KMS-11 (cell line): ENCODE measurements around the gene ELMOD1.

Source experiments
- H2AFZ ChIP-seq: fragments of 200-600 bp; sonication (generic); 2 replicates; pipeline ENCODE4 v1.6.1; 2016; ENCODE audit warnings: antibody characterized with exemption, mixed run types, low read depth
- H3K27ac ChIP-seq: fragments of 200-600 bp; sonication (generic); 2 replicates; pipeline ENCODE4 v1.6.1; 2016; ENCODE audit warnings: mild to moderate bottlenecking, mixed run types
- H3K27me3 ChIP-seq: fragments of 200-600 bp; sonication (generic); 2 replicates; pipeline ENCODE4 v1.6.1; 2017; ENCODE audit warnings: mild to moderate bottlenecking, low read depth, mixed run types, moderate library complexity; ENCODE audit not compliant: insufficient read depth
- H3K36me3 ChIP-seq: fragments of 200-600 bp; sonication (generic); 2 replicates; pipeline ENCODE4 v1.6.1; 2017; ENCODE audit warnings: mild to moderate bottlenecking, mixed run types; ENCODE audit not compliant: insufficient read depth
- H3K4me1 ChIP-seq: fragments of 200-600 bp; sonication (generic); 2 replicates; pipeline ENCODE4 v1.6.1; 2016; ENCODE audit warnings: mild to moderate bottlenecking, low read depth, mixed run types; ENCODE audit not compliant: poor library complexity, severe bottlenecking
- H3K4me2 ChIP-seq: fragments of 200-600 bp; sonication (generic); 2 replicates; pipeline ENCODE4 v1.7.0; 2016; ENCODE audit warnings: mild to moderate bottlenecking, mixed run types
- H3K4me3 ChIP-seq: fragments of 200-600 bp; sonication (generic); IDR thresholded peaks from 2 replicates; pipeline ENCODE4 v1.6.1; 2017; ENCODE audit warnings: low read depth, low read length, mixed read lengths; ENCODE audit not compliant: insufficient read depth
- H3K79me2 ChIP-seq: fragments of 200-600 bp; sonication (generic); 2 replicates; pipeline ENCODE4 v1.6.1; 2016; ENCODE audit warnings: low read depth, mixed run types; ENCODE audit not compliant: insufficient read depth
- H3K9ac ChIP-seq: fragments of 200-600 bp; sonication (generic); 2 replicates; pipeline ENCODE4 v1.6.1; 2016; ENCODE audit warnings: mild to moderate bottlenecking, mixed run types
- H4K20me1 ChIP-seq: fragments of 200-600 bp; sonication (generic); 2 replicates; pipeline ENCODE4 v1.6.1; 2016; ENCODE audit warnings: mild to moderate bottlenecking, mixed run types; ENCODE audit not compliant: insufficient read depth
- TF ChIP-seq, protein P1 (sequence below): fragments of 200-600 bp; sonication (generic); conservative IDR thresholded peaks from 2 replicates; pipeline ENCODE4 v1.6.1; 2017; ENCODE audit warnings: low read depth, mild to moderate bottlenecking, antibody characterized with exemption, low read length, moderate library complexity, mixed read lengths

Gene ELMOD1

DNA sequence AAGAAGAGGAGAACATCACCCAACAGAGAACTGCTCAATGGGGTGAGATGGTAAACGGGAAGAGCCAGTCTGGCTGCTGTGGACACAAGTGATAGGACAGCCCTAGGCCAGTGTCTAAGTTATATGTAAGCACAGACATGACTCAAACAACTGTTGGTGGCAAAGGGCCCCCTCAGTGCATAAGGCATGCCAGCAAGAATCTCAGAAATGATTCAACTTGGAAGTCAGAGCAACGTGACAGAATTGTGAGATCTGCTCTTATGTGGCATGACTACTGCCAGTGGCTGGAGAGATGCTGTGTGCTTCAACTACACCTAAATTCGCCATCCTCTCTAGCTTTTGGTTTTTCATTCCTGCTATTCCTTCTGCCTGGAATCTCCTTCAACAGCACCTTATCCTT lies 113.5 kb downstream of the ELMOD1 start:
- Histone ChIP-seq H3K4me2 (no peak overlapping the region), H3K36me3 (no peaks in the 10 kb centered on the region), H3K27me3 (no peaks in the 10 kb centered on the region), H3K4me1 (no peaks in the 10 kb centered on the region), H2AFZ (no peak overlapping the region), H4K20me1 (no peaks in the 10 kb centered on the region), H3K4me3 (no peak overlapping the region), H3K27ac (no peak overlapping the region), H3K79me2 (no peaks in the 10 kb centered on the region), H3K9ac (no peak overlapping the region)
- TF ChIP-seq, protein P1, sequence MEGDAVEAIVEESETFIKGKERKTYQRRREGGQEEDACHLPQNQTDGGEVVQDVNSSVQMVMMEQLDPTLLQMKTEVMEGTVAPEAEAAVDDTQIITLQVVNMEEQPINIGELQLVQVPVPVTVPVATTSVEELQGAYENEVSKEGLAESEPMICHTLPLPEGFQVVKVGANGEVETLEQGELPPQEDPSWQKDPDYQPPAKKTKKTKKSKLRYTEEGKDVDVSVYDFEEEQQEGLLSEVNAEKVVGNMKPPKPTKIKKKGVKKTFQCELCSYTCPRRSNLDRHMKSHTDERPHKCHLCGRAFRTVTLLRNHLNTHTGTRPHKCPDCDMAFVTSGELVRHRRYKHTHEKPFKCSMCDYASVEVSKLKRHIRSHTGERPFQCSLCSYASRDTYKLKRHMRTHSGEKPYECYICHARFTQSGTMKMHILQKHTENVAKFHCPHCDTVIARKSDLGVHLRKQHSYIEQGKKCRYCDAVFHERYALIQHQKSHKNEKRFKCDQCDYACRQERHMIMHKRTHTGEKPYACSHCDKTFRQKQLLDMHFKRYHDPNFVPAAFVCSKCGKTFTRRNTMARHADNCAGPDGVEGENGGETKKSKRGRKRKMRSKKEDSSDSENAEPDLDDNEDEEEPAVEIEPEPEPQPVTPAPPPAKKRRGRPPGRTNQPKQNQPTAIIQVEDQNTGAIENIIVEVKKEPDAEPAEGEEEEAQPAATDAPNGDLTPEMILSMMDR, result no peak

DNA sequence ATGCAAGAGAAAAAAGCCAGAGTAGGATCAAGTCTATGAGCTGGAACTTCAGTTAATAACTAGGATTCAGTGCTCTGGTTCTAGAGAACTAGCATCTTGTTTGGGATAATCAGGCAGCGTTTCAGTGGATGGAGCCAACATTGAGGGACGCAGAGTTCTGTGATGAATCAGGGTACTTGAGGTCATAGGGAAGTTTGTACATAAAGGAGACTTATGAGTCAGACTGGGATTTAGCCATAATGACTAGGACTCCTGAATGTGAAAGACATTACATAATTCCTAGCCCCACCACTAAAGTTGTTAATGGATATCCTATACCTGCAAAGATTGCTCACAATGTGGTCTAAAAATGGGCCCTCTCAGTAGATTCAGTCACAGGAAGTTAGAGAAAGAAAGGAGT lies 114.1 kb downstream of the ELMOD1 start:
- Histone ChIP-seq H2AFZ (no peak overlapping the region), H4K20me1 (no peaks in the 10 kb centered on the region), H3K27ac (no peak overlapping the region), H3K4me2 (no peak overlapping the region), H3K4me3 (no peak overlapping the region), H3K9ac (no peak overlapping the region), H3K79me2 (no peaks in the 10 kb centered on the region), H3K27me3 (no peaks in the 10 kb centered on the region), H3K36me3 (no peaks in the 10 kb centered on the region), H3K4me1 (no peaks in the 10 kb centered on the region)
- TF ChIP-seq, protein P1, result no peak

DNA sequence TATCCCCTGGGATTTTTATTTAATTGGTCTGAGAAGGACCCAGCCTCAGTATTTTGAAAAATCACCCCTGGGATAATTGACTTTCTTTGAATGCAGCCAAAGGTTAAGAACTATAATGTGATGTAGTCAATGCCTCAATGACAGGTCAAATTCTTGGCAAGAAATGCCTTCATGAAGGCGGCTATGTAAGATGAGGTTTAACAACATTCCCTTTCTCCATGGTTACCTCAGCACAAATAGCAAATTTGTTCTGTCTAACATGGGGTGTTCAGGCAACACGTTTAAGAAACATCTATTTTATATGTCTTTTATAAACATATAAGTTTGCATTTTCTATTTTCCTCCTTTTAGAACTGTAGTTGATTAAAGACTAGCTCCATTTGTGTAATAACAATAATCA lies 115.6 kb downstream of the ELMOD1 start:
- H2AFZ ChIP-seq, result no peak overlapping the region
- TF ChIP-seq, protein P1, result no peak
- no peaks in the 10 kb centered on the region for H4K20me1 ChIP-seq
- no peak overlapping the region for H3K27ac ChIP-seq
- H3K4me2 ChIP-seq, result no peak overlapping the region
- H3K79me2 ChIP-seq, result no peaks in the 10 kb centered on the region
- no peaks in the 10 kb centered on the region for H3K4me1 ChIP-seq
- no peak overlapping the region for H3K9ac ChIP-seq
- no peak overlapping the region for H3K4me3 ChIP-seq
- H3K27me3 ChIP-seq, result no peaks in the 10 kb centered on the region
- no peaks in the 10 kb centered on the region for H3K36me3 ChIP-seq

DNA sequence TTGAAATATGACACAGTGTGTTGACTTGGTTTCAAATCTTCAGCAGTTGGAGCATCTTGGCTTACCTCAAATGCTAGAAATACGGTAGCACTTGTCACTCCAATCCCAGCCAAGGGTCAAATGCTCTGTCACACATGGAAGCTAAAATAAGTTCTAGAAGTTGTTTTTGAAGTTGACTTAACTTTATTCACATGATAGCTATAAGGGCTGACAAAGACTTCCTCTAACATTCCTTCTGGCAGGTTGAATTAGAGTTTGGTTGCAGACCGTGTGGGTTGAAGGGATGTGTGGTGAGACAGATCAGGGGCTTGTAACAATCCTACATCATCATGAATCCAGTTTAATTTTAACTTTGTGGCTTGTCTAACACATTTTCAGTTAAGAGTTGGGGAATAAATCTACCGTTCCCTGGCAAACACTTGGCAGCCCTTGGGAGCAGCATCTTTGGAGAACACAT lies 116.3 kb downstream of the ELMOD1 start:
- Histone ChIP-seq H4K20me1 (no peaks in the 10 kb centered on the region), H3K4me2 (no peak overlapping the region), H3K27me3 (no peaks in the 10 kb centered on the region), H3K4me3 (no peak overlapping the region), H3K27ac (no peak overlapping the region), H3K9ac (no peak overlapping the region), H3K79me2 (no peaks in the 10 kb centered on the region), H3K4me1 (no peaks in the 10 kb centered on the region), H3K36me3 (no peaks in the 10 kb centered on the region), H2AFZ (no peak overlapping the region)
- TF ChIP-seq, protein P1, result no peak

DNA sequence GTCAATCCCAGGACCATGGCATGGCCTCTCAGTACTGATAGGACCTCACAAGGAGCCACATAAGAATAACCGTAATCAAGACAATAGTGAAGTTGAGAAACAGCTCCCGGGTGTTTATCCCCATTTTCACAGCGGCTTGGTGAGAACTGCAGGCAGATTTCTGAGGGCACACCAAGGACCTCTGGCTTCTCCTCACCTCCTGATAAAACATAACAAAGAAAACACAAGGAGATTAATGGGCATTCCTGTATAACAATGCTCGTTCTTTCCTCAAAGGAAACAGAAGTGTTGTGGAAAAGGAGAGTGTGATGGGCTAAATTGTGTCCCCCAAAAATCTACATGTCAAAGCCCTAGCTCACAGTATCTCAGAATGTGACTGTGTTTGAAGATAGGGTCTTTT lies 116.9 kb downstream of the ELMOD1 start:
- H2AFZ ChIP-seq, result no peak overlapping the region
- no peak overlapping the region for H3K27ac ChIP-seq
- H3K36me3 ChIP-seq, result no peaks in the 10 kb centered on the region
- TF ChIP-seq, protein P1, result no peak
- H3K27me3 ChIP-seq, result no peaks in the 10 kb centered on the region
- no peak overlapping the region for H3K9ac ChIP-seq
- no peak overlapping the region for H3K4me3 ChIP-seq
- no peaks in the 10 kb centered on the region for H3K4me1 ChIP-seq
- H3K4me2 ChIP-seq, result no peak overlapping the region
- H4K20me1 ChIP-seq, result no peaks in the 10 kb centered on the region
- no peaks in the 10 kb centered on the region for H3K79me2 ChIP-seq
